Measurements from ENCODE around the gene ZFAND3.

DNA sequence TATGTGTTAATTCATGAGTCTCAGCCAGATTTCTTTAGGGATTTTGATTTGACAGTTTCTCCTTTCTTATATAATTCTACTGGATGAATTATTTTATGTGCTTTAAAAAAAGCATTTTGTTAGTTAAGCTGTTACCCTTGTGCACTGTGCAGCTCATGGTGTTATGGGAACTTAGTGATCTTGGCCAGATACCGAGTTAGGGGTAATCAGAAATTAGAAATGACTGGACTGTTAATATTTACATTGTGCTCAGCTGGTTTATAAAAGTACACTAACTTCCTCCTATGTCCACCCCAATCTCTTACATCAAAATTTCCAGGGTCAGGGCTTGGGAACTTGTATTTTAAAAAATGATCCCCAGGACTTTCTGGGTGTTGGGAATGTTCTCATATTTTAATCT lies 260.0 kb downstream of the ZFAND3 start:
- TF ChIP-seq, protein P1, sequence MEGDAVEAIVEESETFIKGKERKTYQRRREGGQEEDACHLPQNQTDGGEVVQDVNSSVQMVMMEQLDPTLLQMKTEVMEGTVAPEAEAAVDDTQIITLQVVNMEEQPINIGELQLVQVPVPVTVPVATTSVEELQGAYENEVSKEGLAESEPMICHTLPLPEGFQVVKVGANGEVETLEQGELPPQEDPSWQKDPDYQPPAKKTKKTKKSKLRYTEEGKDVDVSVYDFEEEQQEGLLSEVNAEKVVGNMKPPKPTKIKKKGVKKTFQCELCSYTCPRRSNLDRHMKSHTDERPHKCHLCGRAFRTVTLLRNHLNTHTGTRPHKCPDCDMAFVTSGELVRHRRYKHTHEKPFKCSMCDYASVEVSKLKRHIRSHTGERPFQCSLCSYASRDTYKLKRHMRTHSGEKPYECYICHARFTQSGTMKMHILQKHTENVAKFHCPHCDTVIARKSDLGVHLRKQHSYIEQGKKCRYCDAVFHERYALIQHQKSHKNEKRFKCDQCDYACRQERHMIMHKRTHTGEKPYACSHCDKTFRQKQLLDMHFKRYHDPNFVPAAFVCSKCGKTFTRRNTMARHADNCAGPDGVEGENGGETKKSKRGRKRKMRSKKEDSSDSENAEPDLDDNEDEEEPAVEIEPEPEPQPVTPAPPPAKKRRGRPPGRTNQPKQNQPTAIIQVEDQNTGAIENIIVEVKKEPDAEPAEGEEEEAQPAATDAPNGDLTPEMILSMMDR (IDR thresholded peaks at IDR 0.05), result no peak
- no peak for TF ChIP-seq POLR2AphosphoS5 (IDR thresholded peaks at IDR 0.05; ENCODE audit: insufficient read depth in 1 of 2, low read depth in 1 of 2)
- no peak for TF ChIP-seq POLR2A (IDR thresholded peaks at IDR 0.05)
